ENCODE measurements around the gene SVEP1.

SVEP1 gene

DNA sequence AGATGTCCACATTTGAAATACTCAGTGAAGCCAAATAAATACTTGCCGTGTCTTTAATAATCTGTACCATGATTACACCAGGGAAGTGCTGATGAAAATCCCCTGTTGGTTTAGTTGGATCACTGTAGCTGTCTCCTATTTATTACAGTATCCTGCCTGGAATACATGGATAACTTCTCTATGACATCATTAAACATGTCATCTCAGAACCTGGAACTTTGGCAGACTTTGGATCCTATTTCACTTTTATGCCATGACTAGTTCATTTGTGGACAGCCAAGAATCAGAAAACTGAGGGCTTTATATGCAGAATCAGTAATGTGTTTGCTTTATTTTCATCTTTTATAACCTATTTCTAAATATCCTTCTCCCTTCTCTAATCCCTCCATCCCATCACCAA lies 241.8 kb downstream of the SVEP1 start, which contains the start of gene TXNDC8:
Gene TXNDC8 (minus strand): TSS at position 137 of the 400 bp plus-strand sequence.
- no peaks in the 10 kb centered on the region for H3K4me1 Mint-ChIP-seq
- H3K9me3 Mint-ChIP-seq: no peaks in the 10 kb centered on the region
- no peak within 1 kb of the TSS for H3K4me3 Mint-ChIP-seq
- H3K27me3 Mint-ChIP-seq (ENCODE audit: low read depth, poor library complexity): peaks cover 8% of the 10 kb centered on the region
- TF ChIP-seq, protein P1, sequence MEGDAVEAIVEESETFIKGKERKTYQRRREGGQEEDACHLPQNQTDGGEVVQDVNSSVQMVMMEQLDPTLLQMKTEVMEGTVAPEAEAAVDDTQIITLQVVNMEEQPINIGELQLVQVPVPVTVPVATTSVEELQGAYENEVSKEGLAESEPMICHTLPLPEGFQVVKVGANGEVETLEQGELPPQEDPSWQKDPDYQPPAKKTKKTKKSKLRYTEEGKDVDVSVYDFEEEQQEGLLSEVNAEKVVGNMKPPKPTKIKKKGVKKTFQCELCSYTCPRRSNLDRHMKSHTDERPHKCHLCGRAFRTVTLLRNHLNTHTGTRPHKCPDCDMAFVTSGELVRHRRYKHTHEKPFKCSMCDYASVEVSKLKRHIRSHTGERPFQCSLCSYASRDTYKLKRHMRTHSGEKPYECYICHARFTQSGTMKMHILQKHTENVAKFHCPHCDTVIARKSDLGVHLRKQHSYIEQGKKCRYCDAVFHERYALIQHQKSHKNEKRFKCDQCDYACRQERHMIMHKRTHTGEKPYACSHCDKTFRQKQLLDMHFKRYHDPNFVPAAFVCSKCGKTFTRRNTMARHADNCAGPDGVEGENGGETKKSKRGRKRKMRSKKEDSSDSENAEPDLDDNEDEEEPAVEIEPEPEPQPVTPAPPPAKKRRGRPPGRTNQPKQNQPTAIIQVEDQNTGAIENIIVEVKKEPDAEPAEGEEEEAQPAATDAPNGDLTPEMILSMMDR (IDR thresholded peaks at IDR 0.05): no peak
- H3K27ac Mint-ChIP-seq: no peak within 1 kb of the TSS
- no peak for DNase-seq
- H3K36me3 Mint-ChIP-seq (ENCODE audit: low read depth): no peaks in the 10 kb centered on the region

DNA sequence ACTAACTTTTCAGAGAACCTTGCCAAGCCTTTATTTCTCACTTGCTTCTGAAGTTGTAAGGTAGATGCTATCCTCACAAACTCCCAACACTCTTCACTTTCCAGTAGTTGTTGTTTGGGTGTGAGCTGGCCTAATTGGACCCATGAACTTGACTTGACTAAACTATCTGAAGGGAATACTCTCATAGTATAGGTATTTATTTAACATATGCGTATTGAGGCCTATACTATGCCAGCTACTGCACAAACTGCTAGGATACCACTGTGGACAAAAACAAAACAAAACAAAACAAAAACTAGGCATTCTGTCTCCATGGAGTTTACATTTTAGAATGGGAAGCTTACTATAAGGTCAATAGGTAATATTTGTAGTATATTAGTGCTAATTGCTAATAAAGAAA lies 243.2 kb downstream of the SVEP1 start:
- Mint-ChIP-seq H3K27ac (no peak overlapping the region), H3K4me3 (no peak overlapping the region), H3K4me1 (no peaks in the 10 kb centered on the region), H3K9me3 (no peaks in the 10 kb centered on the region), H3K36me3 (ENCODE audit: low read depth) (no peaks in the 10 kb centered on the region), H3K27me3 (ENCODE audit: low read depth, poor library complexity) (peaks cover 7% of the 10 kb centered on the region)
- no peak for DNase-seq
- TF ChIP-seq, protein P1 (IDR thresholded peaks at IDR 0.05): no peak

DNA sequence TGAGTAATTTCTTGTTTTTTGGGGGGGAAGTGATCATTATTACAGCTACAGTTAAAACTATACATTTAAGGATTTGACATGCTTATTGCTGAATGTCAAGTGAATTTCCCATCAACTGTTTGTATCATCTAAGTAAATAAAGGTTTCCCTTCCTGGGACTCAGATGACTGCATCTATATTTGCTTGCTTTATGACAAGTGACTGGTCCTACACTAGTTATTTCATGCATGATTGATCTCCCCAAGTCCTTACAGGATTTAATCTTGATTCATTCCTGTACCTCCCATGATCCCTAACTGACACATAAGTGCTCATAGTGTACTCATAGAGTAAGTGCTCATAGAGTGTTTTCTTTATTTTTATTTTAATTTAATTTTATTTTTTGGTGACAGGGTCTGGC lies 244.7 kb downstream of the SVEP1 start:
- H3K27me3 Mint-ChIP-seq (ENCODE audit: low read depth, poor library complexity): peaks cover 7% of the 10 kb centered on the region
- no peak for DNase-seq
- no peaks in the 10 kb centered on the region for H3K4me1 Mint-ChIP-seq
- TF ChIP-seq, protein P1 (IDR thresholded peaks at IDR 0.05): no peak
- H3K36me3 Mint-ChIP-seq (ENCODE audit: low read depth): no peaks in the 10 kb centered on the region
- no peak overlapping the region for H3K4me3 Mint-ChIP-seq
- no peak overlapping the region for H3K27ac Mint-ChIP-seq
- no peaks in the 10 kb centered on the region for H3K9me3 Mint-ChIP-seq

DNA sequence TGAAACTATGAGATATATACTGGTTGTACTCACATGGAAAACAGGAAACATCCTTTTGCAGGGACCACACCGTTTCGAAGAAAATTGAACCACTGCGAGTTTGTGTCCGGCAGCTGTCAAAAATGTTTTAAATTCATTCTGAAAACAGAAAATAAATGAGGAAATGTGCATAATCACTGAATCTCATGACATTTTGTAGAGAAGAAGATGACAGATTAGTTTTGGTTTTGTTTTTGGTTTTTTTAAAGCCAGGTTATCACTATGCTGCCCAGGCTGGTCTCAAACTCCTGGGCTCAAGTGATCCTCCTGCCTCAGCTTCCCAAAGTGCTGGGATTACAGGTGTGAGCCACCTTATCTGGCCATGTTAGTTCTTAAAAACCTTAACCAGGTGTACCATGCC lies 245.4 kb downstream of the SVEP1 start:
- TF ChIP-seq, protein P1 (IDR thresholded peaks at IDR 0.05): no peak
- H3K27me3 Mint-ChIP-seq (ENCODE audit: low read depth, poor library complexity): peaks cover 7% of the 10 kb centered on the region
- no peaks in the 10 kb centered on the region for H3K4me1 Mint-ChIP-seq
- no peak for DNase-seq
- H3K4me3 Mint-ChIP-seq: no peak overlapping the region
- no peaks in the 10 kb centered on the region for H3K9me3 Mint-ChIP-seq
- no peak overlapping the region for H3K27ac Mint-ChIP-seq
- H3K36me3 Mint-ChIP-seq (ENCODE audit: low read depth): no peaks in the 10 kb centered on the region

DNA sequence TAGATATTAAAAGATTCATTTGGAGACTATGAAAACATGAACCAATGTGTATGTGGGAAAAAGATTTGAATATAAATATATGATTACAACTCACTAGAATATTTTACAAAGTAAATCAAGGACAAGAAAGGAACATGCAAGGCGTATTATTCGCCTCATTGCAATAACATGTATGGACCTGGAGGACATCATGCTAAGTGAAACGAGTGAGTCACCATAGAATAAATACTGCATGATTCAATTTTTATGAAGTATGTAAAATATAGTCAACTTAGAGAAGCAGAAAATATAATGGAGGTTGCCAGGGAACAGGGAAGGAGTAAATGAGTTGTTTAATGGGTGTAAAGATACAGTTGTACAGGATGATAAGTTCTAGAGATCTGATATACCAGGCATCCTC lies 246.8 kb downstream of the SVEP1 start:
- TF ChIP-seq, protein P1 (IDR thresholded peaks at IDR 0.05): no peak
- Mint-ChIP-seq H3K4me3 (no peak overlapping the region), H3K36me3 (ENCODE audit: low read depth) (no peaks in the 10 kb centered on the region), H3K9me3 (no peaks in the 10 kb centered on the region), H3K27me3 (ENCODE audit: low read depth, poor library complexity) (peaks cover 7% of the 10 kb centered on the region), H3K4me1 (no peaks in the 10 kb centered on the region), H3K27ac (no peak overlapping the region)
- DNase-seq: no peak

DNA sequence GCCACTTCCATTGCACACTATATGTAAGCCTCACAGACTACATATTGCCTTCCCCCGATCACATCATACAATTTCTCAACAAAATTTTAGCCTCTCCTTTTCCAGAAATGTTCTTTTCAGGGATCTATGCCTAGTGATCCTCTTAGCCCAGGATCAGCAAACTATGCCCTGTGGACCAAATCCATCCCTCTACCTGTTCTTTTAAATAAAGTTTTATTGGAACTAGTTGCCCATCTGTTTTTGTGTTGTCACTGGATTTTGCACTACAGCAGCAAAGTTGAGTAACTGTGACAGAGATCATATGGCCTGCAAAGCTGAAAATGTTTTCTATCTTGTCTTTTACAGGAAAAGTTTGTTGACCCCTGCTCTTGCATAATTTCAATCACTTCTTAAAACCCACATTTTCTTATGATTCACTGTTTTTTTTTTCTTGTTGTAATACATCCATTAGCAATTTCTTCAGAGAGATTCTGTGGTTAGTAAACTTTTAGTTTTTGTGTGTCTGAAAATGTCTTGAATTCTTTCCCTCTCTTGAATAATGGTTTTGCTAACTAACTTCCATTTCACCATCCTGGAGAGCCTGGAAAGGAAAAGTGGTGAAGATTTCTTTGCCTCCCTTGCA lies 248.9 kb downstream of the SVEP1 start:
- H3K9me3 Mint-ChIP-seq: no peaks in the 10 kb centered on the region
- TF ChIP-seq, protein P1 (IDR thresholded peaks at IDR 0.05): no peak
- DNase-seq: no peak

More for the DNA sequence above, 248.9 kb downstream of the SVEP1 start:
- Mint-ChIP-seq H3K27ac (no peak overlapping the region), H3K27me3 (ENCODE audit: low read depth, poor library complexity) (peaks cover 3% of the 10 kb centered on the region), H3K4me3 (no peak overlapping the region), H3K4me1 (no peaks in the 10 kb centered on the region), H3K36me3 (ENCODE audit: low read depth) (no peaks in the 10 kb centered on the region)
